Measurements from ENCODE around the gene DYNLT1.

DNA sequence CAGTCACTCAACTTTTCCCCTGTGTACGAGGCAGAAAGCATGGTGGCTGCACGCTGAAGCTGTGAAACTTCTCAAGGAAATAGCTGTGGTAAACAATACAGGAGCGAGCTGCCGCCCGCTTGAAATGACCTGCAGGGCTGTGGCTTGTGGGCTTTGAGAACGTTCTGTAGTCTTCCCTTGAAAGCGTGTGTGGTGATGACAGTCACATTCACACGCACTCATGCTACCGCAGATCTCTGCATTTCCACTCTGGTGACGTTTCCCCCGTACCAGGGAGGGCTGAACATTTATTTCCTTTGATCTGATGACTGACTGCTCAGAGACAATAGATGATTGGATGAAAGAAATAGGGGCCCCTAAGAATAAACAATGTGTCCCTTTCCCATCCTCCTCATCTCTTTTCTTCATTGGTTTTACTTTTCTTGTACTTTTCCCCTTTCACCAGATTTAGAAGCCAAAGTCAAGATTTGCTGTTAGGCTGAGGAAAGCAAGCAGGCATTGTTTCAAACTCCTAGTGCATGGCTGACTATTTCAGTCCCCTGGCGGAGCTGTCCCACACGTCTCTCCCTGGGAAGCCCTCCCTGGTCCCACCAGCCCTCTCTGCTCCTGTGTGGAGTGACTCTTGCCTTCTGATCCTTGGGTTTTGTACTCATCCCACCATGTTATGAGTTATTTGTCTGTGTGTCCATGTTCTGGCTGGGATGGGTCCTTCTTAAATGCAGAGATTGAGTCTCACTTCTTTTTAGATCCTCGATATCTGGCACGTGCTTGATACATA is 9.2 kb upstream of the DYNLT1 start:
- TF ChIP-seq, protein P1, sequence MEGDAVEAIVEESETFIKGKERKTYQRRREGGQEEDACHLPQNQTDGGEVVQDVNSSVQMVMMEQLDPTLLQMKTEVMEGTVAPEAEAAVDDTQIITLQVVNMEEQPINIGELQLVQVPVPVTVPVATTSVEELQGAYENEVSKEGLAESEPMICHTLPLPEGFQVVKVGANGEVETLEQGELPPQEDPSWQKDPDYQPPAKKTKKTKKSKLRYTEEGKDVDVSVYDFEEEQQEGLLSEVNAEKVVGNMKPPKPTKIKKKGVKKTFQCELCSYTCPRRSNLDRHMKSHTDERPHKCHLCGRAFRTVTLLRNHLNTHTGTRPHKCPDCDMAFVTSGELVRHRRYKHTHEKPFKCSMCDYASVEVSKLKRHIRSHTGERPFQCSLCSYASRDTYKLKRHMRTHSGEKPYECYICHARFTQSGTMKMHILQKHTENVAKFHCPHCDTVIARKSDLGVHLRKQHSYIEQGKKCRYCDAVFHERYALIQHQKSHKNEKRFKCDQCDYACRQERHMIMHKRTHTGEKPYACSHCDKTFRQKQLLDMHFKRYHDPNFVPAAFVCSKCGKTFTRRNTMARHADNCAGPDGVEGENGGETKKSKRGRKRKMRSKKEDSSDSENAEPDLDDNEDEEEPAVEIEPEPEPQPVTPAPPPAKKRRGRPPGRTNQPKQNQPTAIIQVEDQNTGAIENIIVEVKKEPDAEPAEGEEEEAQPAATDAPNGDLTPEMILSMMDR (conservative IDR thresholded peaks at IDR 0.05), result no peak
- no peak for TF ChIP-seq ZFX (IDR thresholded peaks at IDR 0.05)

All from C4-2B (cell line).